ENCODE results near the gene RABGAP1.

RABGAP1 gene

DNA sequence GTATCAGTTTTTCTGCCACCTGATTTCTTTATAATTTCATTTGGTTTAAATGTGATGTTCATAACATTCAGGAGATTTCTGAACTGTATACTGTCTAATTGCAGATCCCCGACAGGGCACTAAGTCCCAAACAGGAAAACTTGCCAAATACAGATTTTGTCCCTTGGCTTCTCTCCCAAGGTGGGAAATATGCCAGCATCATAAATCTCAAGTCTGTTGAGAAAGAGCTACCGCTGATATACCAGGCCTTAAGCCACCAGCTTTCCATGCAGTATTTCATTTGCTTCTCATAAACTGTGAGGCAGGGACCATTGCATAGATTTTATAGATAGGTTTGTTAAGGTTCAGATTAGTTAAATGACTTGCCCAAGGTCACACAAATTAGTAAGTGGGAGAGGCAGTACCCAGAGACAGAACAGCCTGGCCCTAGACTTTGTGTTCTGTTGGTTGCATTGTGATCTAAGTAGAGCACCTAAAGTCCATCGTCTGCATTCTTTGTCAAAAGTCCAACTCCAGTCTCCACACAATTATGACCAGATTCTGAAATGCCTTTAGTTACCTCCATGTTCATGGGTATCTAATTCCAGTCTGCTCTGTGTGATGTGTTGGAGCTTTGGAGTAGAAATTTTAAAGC is 108.9 kb downstream of the RABGAP1 start:
- DNase-seq = peak; percentile 73

- DNase-seq = no peak
Measured at GRCh38 chr9:123053046-123053445, 112.2 kb downstream of the RABGAP1 start.

GRCh38 chr9:123053711-123054110 is 112.9 kb downstream of the RABGAP1 start:
- no peak for DNase-seq

DNA sequence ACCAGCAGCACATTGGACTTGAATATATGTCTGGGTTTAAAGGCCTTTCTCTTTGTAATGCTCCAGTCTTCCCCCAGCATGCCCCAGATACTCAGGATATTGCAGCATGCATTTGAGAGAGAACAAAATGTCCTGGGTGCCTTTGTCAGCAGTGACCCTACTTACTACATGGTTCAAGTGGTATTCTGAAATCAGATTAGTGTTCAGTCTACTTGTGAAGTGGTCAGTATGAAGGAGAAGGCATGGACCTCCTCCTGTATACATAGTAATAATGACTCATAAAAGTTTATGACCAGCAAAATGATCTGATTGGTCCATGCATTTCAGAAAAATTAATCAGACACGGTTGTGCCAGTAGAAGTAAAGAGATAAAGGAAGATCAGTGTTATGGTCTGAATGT is 118.0 kb downstream of the RABGAP1 start:
- DNase-seq = peak; percentile 35

DNA sequence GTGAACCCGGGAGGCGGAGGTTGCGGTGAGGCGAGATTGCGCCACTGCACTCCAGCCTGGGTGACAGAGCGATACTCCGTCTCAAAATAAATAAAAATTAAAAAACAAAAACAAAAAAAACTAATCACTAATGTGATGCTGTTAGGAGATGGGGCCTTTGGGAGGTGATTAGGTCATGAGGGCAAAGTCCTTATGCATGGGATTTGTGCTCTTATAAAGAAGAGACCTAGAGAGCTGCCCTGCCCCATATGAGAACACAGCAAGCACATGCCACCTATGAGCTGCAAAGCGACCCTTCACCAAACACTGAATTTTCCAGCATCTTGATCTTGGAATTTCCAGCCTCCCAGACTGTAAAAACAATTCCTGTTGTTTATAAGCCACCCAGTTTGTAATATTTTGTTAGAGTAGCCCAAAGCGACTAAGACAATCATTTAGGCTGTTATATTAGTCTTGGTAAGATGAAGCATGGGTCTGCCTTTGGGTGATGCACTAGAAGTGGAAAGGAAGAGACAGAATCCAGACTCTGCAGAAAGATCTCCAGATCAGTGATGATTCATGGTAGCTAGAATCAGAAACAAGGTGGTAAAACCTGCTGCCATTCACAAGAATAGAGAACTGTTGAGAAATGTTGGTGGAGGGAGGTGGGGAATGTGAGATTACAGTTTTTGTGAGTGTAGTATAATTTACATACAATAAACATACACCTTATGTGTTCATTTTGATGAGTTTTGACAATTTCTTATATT is 118.8 kb downstream of the RABGAP1 start:
- DNase-seq = no peak

GRCh38 chr9:123061216-123061615 is 120.4 kb downstream of the RABGAP1 start:
- DNase-seq = no peak

DNA sequence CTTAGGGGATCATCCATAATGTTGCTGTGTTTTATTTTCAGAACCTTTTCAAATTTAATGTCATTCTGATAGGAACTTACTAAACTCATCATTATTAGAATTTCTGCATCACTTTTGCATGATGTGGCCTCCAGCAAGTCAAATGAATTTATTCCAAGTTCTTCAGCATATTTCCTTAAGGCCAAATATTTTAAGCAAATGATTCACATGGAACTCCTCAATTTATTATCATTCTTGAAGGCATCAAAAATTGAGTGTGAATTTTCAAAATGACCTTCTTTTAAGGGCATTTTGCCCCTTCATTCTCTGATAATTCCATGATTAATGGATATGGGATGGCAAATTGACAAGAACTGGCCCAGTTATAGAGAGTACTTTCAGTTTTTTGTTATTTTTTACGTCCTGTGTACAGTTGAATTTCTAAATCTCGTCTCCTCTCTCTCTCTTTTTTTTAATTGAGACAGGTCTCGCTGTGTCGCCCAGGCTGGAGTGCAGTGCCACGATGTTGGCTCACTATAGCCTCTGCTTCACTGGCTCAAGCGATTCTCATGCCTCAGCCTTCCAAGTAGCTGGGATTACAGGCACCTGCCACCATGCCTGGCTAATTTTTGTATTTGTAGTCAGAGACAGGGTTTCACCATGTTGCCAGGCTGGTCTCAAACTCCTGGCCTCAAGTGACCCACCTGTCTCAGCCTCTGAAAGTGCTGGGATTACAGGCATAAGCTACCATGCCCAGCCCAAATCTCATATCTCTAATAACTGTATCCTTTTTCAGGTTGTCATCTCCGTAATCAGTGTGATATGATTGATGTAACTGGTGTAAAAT is 121.7 kb downstream of the RABGAP1 start:
- DNase-seq = peak; percentile 73

GRCh38 chr9:123063177-123063598 is 122.4 kb downstream of the RABGAP1 start:
- peak; percentile 89 for DNase-seq

DNA sequence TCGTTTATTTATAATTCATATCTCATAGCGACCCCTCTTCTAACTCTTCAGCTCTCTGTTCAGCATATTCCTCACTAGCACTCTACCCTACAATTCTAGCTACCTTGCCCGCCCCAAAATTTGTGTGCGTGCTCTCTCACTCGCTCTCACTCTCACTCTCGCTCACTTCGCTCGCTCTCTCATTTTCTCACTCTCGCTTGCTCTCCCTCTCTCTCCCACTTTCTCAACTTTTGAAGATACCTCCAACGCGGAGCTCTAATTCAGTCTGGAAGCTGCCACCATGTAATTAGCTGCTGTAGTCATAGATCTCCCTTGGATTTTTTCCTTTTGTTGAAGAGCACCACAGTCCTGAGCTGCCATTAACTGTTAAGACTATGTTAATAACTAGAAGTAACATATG is 123.1 kb downstream of the RABGAP1 start:
- DNase-seq = no peak

GRCh38 chr9:123064716-123065115 is 123.9 kb downstream of the RABGAP1 start:
- peak; percentile 42 for DNase-seq

DNA sequence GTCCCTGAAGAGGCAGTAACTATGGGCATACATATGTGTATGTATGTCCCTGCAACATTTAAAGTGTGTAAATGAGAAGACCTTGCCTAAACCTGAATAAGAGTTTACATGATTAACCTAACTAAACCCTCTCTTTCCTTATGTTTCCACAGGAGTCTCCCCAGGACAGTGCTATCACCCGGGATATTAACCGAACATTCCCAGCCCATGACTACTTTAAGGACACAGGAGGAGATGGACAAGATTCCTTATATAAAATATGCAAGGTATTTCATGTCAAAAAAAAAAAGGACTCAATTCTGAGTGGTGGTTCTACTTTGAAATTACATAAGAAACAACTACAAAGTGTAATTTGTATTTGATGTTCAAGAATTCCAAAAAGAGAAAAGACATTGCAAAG is 124.4 kb downstream of the RABGAP1 start:
- DNase-seq = peak; percentile 86

DNA sequence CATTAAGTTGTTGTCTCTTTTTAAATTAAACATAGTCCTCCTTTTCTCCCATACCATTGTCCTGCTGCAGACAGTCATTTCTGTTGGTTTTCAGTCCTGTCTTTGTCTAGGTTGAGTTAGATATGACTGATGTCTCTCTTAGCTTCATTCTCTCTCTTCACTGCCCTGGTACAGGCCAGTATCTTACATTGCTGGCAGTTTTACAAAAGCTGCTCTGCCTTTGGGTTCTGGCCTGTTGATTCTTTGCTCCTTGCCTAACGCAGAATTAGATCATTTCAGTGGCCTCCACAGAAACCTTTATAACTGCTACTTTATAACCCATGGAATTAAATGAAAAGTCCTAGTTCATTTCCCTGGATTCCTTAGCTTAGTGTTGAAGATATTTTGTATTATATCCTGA is 126.3 kb downstream of the RABGAP1 start:
- DNase-seq = no peak

GRCh38 chr9:123069010-123069481 is 128.2 kb downstream of the RABGAP1 start:
- peak; percentile 98 for DNase-seq

- no peak for DNase-seq
Measured at GRCh38 chr9:123070198-123070597, 129.4 kb downstream of the RABGAP1 start.

DNA sequence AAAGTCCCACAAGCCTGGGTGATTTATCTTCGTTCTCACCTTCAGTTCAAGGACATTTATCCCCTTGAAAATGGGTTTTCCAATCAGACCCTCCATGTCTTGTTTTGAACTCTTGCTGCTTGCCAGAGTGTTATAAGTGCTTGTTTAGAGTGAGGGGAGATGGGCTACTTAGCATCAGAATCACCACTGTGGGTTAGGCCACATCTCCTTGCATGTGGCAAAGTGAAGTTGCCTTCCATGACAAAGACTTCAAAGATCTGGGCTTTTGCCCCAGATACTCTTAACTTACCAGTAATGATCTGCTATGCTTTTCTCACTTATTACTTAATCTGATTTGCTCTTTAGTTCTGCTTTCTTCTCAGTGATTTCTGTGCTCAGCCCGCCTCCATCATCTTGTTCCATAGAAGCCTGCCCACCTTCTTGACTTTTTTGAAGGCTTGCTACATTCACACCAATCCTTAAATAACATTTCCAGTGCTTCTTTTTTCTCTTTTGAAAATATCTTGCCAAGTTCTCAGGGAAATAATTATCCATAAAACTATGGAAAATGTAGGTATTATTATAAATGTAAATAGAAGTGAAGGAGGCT is 131.7 kb downstream of the RABGAP1 start:
- no peak for DNase-seq

DNA sequence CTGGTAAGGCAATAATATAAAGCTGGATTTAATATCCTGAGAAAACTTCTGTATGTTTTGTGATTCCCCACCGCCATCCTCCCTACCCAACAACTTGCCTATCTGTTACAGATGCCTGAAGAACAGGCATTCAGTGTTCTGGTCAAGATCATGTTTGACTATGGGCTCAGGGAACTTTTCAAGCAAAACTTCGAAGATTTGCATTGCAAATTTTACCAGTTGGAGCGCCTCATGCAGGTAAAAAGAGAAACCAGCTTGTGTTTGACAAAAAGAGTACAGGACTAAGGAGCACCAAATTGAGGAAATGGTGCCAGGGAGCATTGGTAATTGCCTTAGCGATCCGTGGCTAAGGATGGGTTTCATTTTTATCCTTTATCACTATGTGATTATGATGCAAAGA is 132.6 kb downstream of the RABGAP1 start:
- DNase-seq = no peak

- peak; percentile 83 for DNase-seq
Measured at GRCh38 chr9:123073991-123074422, 133.2 kb downstream of the RABGAP1 start.

DNA sequence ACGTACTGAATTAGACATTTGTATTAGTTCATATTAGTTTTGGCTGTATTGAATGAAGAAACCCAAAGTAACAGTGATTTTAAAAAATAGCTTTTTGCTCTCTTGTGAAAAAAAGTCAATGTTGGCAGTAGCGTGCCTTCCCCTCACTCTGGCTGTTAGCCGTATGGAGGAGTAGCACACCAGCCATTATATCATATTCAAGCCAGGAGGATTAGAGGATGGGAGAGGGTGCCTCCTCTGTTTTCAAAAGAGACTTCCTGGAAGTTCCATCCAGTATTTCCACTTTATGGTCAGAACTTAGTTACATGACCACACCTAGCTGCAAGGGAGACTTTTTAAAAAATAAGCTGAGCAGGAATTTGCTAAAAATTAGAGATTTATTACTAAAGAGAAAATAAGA is 133.8 kb downstream of the RABGAP1 start:
- no peak for DNase-seq

DNA sequence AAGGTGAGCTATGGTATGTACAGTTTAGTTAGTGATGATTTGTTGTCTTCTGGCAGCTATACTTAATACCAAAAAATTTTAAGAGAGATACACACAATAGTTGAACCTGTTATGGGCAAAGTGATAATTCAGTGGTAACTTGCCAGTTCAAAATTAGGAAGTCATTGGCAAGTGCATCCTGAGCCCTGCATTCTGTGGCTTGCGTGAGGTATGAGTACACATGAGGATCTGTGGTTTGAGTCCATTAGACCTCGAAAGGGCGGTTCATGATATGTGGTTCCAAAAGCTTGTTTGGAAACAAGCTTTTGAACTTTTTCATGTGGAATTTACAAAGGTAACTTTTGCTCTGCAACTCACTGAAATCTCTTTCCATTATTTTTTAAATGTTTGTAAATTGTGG is 139.6 kb downstream of the RABGAP1 start:
- DNase-seq = no peak

DNA sequence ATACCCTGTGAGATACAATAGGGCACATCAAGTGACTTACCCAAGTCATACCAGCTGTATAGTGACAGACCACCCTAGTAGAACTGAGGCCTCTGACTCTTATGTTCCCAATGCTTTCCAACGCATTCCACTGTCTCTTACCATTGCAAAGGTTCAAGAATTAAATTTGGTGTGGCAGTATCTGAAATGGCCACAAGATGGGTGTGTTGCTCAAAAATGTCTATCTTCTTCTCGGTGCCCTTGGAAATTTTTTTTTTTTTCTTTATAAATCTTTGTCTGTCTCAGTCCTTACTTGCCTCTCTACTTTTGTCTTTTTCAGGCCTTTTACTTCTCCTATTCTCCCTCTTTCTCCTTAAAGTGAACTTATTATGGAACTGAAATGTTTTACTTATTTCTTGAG is 141.0 kb downstream of the RABGAP1 start:
- DNase-seq = peak; percentile 76

- DNase-seq = no peak
Measured at GRCh38 chr9:123083680-123084079, 142.9 kb downstream of the RABGAP1 start.

GRCh38 chr9:123084256-123084655 is 143.4 kb downstream of the RABGAP1 start:
- DNase-seq = no peak

- DNase-seq = no peak
Measured at GRCh38 chr9:123085916-123086315, 145.1 kb downstream of the RABGAP1 start.

Data from fibroblast of skin of back (primary cell).